GM23338 (cell line): ENCODE data around the gene CLHC1. TPM values are rescaled to one million over a fixed set of nuclear protein-coding genes. Genes with fewer than 3 reads are reported as not detected.
A peak's percentile ranks its signal among the peaks of the same experiment; 100 is the strongest.

Experiments
- ATAC-seq: fragments of 200-7000 bp; cut with Tn5 transposase; 3 replicates; pipeline ENCODE4 v1.9.1; 2020
- DNase-seq: peaks from one replicate; pipeline ENCODE4 v3.0.0-alpha.2; 2015; ENCODE audit warnings: low spot score
- H2AFZ ChIP-seq: fragments of 200-600 bp; sonication (generic); 2 replicates; pipeline ENCODE4 v1.8.0; 2016; ENCODE audit warnings: antibody characterized with exemption, mild to moderate bottlenecking, moderate library complexity
- H3F3A ChIP-seq: fragments of 200-600 bp; sonication (generic); replicated peaks from 2 replicates; pipeline ENCODE4 v1.8.0; 2017; ENCODE audit warnings: antibody characterized with exemption, mixed run types, low read depth
- H3K27ac ChIP-seq: fragments of 200-600 bp; sonication (generic); 2 replicates; pipeline ENCODE4 v1.6.1; 2016; ENCODE audit warnings: low read depth
- H3K27me3 ChIP-seq: fragments of 200-600 bp; sonication (generic); 2 replicates; pipeline ENCODE4 v1.8.0; 2016; ENCODE audit warnings: mild to moderate bottlenecking, mixed run types, moderate library complexity; ENCODE audit not compliant: insufficient read depth
- H3K36me3 ChIP-seq: fragments of 200-600 bp; sonication (generic); 2 replicates; pipeline ENCODE4 v1.8.0; 2016; ENCODE audit warnings: mild to moderate bottlenecking; ENCODE audit not compliant: insufficient read depth
- H3K4me1 ChIP-seq: fragments of 200-600 bp; sonication (generic); 2 replicates; pipeline ENCODE4 v1.8.0; 2016; ENCODE audit warnings: mild to moderate bottlenecking, moderate library complexity; ENCODE audit not compliant: insufficient read depth
- H3K4me2 ChIP-seq: fragments of 200-600 bp; sonication (generic); 2 replicates; pipeline ENCODE4 v1.7.1; 2017; ENCODE audit warnings: mixed run types
- H3K4me3 ChIP-seq: fragments of 200-600 bp; sonication (generic); 2 replicates; pipeline ENCODE4 v1.6.1; 2016; ENCODE audit warnings: mixed run types
- H3K79me2 ChIP-seq: fragments of 200-600 bp; sonication (generic); replicated peaks from 2 replicates; pipeline ENCODE4 v1.8.0; 2017; ENCODE audit warnings: mild to moderate bottlenecking; ENCODE audit not compliant: insufficient read depth
- H3K9me2 ChIP-seq: fragments of 200-600 bp; sonication (generic); 2 replicates; pipeline ENCODE4 v1.8.0; 2017; ENCODE audit not compliant: insufficient read depth
- H4K20me1 ChIP-seq: fragments of 200-600 bp; sonication (generic); replicated peaks from 2 replicates; pipeline ENCODE4 v1.8.0; 2017; ENCODE audit warnings: mild to moderate bottlenecking; ENCODE audit not compliant: insufficient read depth
- H3K27ac Mint-ChIP-seq: 2 replicates; pipeline ENCODE4 v1.8.0; 2020; ENCODE audit warnings: inconsistent platforms, mild to moderate bottlenecking, moderate library complexity, mixed read lengths
- H3K27me3 Mint-ChIP-seq: 3 replicates; pipeline ENCODE4 v1.8.0; 2022; ENCODE audit warnings: low read depth, mild to moderate bottlenecking, moderate library complexity, mixed read lengths, inconsistent platforms; ENCODE audit not compliant: insufficient read depth, poor library complexity
- H3K36me3 Mint-ChIP-seq: 3 replicates; pipeline ENCODE4 v1.8.0; 2021; ENCODE audit warnings: low read depth, mild to moderate bottlenecking, inconsistent platforms, moderate library complexity, mixed read lengths
- H3K4me1 Mint-ChIP-seq: 3 replicates; pipeline ENCODE4 v1.8.0; 2020; ENCODE audit warnings: mild to moderate bottlenecking, inconsistent platforms, mixed read lengths
- H3K4me3 Mint-ChIP-seq: 3 replicates; pipeline ENCODE4 v1.8.0; 2021; ENCODE audit warnings: moderate library complexity, mild to moderate bottlenecking, inconsistent platforms, mixed read lengths
- H3K9me3 Mint-ChIP-seq: 3 replicates; pipeline ENCODE4 v1.8.0; 2020; ENCODE audit warnings: moderate library complexity, mild to moderate bottlenecking, inconsistent platforms, mixed read lengths
- CREB1 ChIP-seq: fragments of 250-450 bp; sonication (Bioruptor Pico); IDR thresholded peaks from 2 replicates; pipeline ENCODE4 v1.5.0; 2020; ENCODE audit warnings: low read depth, mild to moderate bottlenecking, moderate library complexity
- CTCF ChIP-seq, 2 experiments: fragments of 200-600 bp in 1 of 2; sonication (generic) in 1 of 2; conservative IDR thresholded peaks; 2 replicates each; pipeline versions ENCODE4 v1.5.1 to v1.6.1; 2016 to 2017; ENCODE audit warnings: antibody characterized with exemption in 2 of 2, low read depth in 2 of 2, mild to moderate bottlenecking in 2 of 2, moderate library complexity in 1 of 2
- ETS1 ChIP-seq: IDR thresholded peaks from 2 replicates; pipeline ENCODE4 v1.6.1; 2016; ENCODE audit warnings: antibody characterized with exemption
- POLR2AphosphoS5 ChIP-seq: IDR thresholded peaks from 2 replicates; pipeline ENCODE4 v1.6.1; 2016; ENCODE audit warnings: antibody characterized with exemption, low read depth
- ZNF331 ChIP-seq: fragments of 250-450 bp; sonication (Bioruptor Pico); IDR thresholded peaks from 2 replicates; pipeline ENCODE4 v1.5.0; 2020; ENCODE audit warnings: low read depth, mild to moderate bottlenecking, moderate library complexity
- ZNF462 ChIP-seq: fragments of 250-450 bp; sonication (Bioruptor Pico); IDR thresholded peaks from 2 replicates; pipeline ENCODE4 v1.5.0; 2020; ENCODE audit warnings: mild to moderate bottlenecking, moderate library complexity
- polyA plus RNA-seq: library from polyadenylated mRNA; unstranded; fragments of >200 nt; fragmentation: Nextera tagmentation; extraction: Ambion mirVana; gene quantifications from 2 replicates; pipeline ENCODE4 v1.2.1, GENCODE V29; 2016
- total RNA-seq: library from RNA; depleted of rRNA; stranded (reverse); fragments of >200 nt; shearing (Covaris generic); gene quantifications from 2 replicates; pipeline ENCODE4 v1.2.3, GENCODE V29; 2014

The CLHC1 gene
- total and polyA plus RNA-seq, 2 experiments from 2014 or later = 3.1 to 5.0 TPM

GRCh38 chr2:55151733-55152433 is 80.2 kb downstream of the CLHC1 start:
- Histone ChIP-seq H3K9me2 (no peaks in the 10 kb centered on the region), H3K79me2 (no peaks in the 10 kb centered on the region), H3K4me3 (no peak overlapping the region), H3F3A (no peaks in the 10 kb centered on the region), H3K27me3 (no peaks in the 10 kb centered on the region), H3K4me2 (no peak overlapping the region), H4K20me1 (no peaks in the 10 kb centered on the region), H2AFZ (peak overlapping the region; percentile 76), H3K4me1 (peaks cover 17% of the 10 kb centered on the region), H3K36me3 (no peaks in the 10 kb centered on the region), H3K27ac (no peak overlapping the region)
- H3K4me1 Mint-ChIP-seq = peaks cover 31% of the 10 kb centered on the region
- peaks cover 2% of the 10 kb centered on the region for H3K27me3 Mint-ChIP-seq
- no peaks in the 10 kb centered on the region for H3K36me3 Mint-ChIP-seq
- DNase-seq (no peak), ATAC-seq (no peak)
- no peak overlapping the region for H3K4me3 Mint-ChIP-seq
- no peaks in the 10 kb centered on the region for H3K9me3 Mint-ChIP-seq
- TF ChIP-seq ZNF462 (CRISPR knock-in tag) (no peak), POLR2AphosphoS5 (no peak), CREB1 (CRISPR knock-in tag) (no peak), CTCF (conservative IDR thresholded peaks at IDR 0.05; ENCODE audit: low read depth in 2 of 2) (no peak), ZNF331 (CRISPR knock-in tag) (no peak), ETS1 (no peak)
- no peak overlapping the region for H3K27ac Mint-ChIP-seq
